Embryonic facial prominence (tissue), 1 donor: ENCODE data around the gene SHOX.
"Not testable (repeated sequence)": the region's sequence is repeated elsewhere in the genome, so short reads cannot be mapped to it uniquely, and the experiment has no call there.

Source experiments
- DNase-seq: peaks from one replicate; pipeline ENCODE4 v3.0.0-alpha.2; 2016; ENCODE audit errors: extremely low spot score

The SHOX gene

DNA sequence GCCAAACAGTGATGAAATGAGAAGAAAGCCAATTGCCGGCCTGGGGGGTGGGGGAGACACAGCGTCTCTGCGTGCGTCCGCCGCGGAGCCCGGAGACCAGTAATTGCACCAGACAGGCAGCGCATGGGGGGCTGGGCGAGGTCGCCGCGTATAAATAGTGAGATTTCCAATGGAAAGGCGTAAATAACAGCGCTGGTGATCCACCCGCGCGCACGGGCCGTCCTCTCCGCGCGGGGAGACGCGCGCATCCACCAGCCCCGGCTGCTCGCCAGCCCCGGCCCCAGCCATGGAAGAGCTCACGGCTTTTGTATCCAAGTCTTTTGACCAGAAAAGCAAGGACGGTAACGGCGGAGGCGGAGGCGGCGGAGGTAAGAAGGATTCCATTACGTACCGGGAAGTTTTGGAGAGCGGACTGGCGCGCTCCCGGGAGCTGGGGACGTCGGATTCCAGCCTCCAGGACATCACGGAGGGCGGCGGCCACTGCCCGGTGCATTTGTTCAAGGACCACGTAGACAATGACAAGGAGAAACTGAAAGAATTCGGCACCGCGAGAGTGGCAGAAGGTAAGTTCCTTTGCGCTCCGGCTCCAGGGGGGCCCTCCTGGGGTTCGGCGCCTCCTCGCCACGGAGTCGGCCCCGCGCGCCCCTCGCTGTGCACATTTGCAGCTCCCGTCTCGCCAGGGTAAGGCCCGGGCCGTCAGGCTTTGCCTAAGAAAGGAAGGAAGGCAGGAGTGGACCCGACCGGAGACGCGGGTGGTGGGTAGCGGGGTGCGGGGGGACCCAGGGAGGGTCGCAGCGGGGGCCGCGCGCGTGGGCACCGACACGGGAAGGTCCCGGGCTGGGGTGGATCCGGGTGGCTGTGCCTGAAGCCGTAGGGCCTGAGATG is at the start of gene SHOX:
Gene SHOX (plus strand): TSS at position 180 of the 885 bp plus-strand sequence. CDS start 107 bp downstream, at position 287.
- no peak for DNase-seq

- DNase-seq = no peak
Measured at GRCh38 chrX:581066-581465, 49.5 kb upstream of the SHOX start.

DNA sequence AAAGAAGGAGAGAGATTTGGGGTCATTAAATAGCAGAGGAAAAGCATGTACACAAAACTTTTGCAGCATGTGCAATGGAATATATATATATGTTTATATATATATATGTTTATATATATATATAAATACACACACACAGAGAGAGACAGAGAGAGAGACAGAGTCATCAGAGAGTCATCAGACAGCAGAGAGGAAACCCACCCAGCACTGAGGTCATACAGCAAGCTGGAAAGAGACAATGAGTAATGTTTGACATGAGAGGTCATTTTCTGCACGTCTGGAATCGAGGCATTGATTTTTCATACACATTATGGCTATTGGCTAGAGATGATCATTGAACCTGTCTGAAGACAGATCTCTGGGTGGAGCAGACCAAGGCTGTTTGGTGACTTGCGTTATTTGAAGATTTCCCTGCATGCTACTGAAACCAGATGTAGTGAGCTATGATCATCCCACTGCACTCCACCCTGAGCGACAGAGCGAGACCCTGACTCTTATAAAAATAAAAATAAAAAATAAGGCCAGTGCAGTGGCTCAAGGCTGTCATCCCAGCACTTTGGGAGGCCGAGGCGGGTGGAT is 48.8 kb upstream of the SHOX start:
- no peak for DNase-seq

- DNase-seq = no peak
Measured at GRCh38 chrX:584572-584971, 46.0 kb upstream of the SHOX start.

- DNase-seq = no peak
Measured at GRCh38 chrX:585115-585808, 45.3 kb upstream of the SHOX start.

DNA sequence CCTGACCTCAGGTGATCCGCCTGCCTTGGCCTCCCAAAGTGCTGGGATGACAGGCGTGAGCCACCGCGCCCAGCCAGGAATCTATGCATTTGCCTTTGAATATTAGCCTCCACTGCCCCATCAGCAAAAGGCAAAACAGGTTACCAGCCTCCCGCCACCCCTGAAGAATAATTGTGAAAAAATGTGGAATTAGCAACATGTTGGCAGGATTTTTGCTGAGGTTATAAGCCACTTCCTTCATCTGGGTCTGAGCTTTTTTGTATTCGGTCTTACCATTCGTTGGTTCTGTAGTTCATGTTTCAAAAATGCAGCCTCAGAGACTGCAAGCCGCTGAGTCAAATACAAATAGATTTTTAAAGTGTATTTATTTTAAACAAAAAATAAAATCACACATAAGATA is 44.2 kb upstream of the SHOX start:
- no peak for DNase-seq

DNA sequence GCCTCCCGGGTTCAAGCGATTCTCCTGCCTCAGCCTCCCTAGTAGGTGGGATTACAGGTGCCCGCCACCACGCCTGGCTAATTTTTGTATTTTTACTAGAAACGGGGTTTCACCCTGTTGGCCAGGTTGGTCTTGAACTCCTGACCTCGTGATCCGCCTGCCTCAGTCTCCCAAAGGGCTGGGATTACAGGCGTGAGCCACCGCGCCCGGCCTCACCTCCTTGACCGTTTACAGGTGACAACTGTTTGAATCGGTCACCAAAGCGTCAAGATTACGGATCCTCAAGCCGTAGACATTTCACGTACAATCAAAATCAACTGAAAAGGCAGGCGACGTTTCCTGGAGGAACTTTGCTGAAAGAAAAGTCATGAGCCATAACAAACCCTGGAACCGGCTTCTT is 41.3 kb upstream of the SHOX start:
- DNase-seq = not testable (repeated sequence)

DNA sequence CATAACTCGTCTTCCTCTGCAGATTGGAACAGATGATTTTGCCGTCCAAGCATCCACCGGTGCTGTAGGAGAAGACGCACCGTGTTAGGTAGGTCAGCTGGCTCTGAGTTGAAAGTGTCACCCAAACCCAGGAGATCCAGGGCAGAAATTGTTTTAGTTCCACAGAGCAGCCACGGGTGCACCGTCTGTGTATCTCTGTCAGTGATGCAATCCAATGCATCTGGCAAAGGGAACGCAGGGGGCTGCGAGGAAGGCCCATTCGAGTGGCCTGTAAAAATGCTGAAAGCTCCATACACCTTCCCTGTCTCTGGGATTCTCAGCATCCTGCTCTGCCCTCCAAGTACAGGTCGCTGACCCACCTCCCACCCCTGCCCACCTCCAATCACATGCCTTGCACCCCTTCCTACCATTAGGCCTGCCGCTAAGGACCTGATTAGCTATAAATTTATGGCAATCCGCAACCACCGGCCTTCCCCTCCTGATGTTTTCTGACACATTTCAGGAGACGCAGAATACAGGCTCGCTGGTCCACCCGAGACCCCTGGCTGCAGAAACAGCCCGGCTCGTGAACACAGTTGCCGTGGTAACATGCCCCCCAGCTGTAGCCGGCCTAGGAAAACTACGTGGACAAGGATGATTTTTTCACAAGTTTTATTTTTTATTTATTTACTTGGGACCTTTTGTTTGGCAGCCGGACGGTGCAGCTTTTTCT is 39.7 kb upstream of the SHOX start:
- DNase-seq = no peak

DNA sequence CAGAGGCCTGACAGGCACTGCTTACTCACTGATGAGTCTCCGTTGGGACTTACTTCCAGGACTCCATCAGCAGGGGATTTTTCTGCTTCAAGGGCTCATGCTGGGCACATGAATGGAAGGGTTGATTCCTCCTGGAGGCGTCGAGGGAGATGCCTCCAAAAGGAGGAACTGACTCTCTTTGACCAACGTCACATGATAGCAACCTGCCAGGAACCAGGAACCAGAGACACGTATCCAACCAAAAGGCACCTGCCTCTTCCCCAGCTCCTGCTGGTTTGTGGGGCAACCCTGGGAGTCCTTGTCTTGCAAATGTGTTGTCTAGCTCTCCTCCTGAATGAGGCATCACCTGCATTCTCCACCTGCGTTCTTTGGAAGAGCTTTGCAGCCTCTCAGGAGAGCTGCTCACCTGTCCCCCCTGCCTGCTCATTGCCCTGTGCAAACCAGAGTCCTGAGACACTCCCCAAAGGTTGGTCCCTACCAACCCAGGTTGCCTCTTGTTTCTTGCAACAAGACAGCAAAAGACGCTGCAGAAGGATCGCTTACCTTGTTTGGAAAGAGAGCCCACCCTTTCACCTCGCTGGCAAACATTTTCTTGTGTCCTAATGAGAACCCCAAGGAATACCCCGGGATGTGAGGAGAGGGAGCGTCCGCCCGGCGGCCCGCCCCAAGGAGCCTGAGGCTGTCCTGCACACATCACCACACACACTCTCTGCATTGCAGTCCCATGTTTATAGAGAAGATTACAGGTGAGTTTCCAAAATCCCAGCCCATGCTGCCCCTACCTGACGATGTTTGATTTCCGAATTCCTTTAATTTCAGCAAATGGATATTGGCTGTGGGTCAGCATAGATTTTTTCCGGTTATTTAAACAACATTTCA is 30.5 kb upstream of the SHOX start:
- DNase-seq = no peak

DNA sequence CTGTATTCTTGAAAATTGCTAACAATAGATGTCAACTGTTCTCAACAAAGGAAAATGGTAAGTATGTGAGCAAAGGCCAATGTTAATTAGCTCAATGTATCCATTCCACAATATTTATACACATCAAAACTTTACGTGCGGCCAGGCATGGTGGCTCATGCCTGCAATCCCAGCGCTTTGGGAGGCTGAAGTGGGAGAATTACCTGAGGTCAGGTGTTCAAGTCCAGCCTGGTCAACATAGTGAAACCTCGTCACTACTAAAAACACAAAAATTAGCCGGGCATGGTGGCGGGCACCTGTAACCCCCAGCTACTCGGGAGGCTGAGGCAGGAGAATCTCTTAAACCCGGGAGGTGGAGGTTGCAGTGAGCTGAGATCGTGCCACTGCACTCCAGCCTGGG is 27.6 kb upstream of the SHOX start:
- not testable (repeated sequence) for DNase-seq

GRCh38 chrX:604616-605015 is 26.0 kb upstream of the SHOX start:
- not testable (repeated sequence) for DNase-seq

DNA sequence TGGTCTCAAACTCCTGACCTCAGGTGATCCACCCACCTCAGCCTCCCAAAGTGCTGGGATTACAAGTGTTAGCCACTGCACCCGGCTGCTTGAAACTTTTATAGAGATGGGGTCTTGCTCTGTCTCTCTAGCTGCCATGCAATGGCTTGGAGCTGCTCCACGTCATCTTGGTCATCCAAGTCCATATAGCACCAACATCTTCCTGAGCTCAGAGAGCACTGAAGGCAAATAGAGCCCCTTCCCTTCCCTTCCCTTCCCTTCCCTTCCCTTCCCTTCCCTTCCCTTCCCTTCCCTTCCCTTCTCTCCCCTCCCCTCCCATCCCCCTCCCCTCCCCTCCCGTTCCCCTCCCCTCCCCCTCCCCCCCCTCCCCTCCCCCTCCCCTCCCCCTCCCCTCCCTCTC is 22.5 kb upstream of the SHOX start:
- not testable (repeated sequence) for DNase-seq

GRCh38 chrX:614136-614535 is 16.5 kb upstream of the SHOX start:
- no peak for DNase-seq

GRCh38 chrX:617401-617800 is 13.2 kb upstream of the SHOX start:
- DNase-seq = no peak

- DNase-seq = no peak
Measured at GRCh38 chrX:617891-618290, 12.7 kb upstream of the SHOX start.

GRCh38 chrX:618304-618703 is 12.3 kb upstream of the SHOX start:
- not testable (repeated sequence) for DNase-seq

DNA sequence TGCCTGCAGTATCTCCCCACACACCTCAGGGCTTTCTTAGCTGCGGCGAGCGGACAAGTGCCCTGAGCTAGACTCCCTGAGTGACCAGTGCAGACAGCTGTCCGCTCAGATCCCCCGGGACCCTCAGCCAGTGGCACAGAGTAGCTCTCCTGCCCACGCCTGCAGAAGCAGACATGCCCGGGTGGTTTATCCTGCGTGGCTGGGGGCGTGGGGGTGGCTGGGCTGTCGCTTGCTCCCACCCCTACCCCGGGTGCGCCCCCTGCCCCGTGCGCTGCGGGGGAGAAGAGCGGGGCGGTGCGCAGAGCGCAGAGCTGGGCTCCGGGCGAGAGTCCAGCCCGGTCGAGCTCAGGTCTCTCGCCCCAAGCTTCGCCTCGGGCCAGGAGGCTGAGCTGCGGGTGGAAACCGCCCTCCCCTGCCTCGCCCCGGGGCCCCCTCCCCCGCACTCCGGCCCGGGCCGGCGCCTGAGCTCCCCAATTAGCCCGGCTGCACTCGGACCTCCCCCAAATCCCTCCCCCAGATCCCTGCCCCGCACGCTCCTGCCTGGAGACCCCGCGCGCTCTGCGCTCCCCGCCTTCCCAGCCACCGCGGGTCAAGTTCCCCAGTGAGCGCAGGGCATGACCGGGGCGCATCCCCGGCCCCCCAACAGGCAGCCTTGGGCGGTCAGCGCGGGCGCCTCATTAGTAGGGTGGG is 11.7 kb upstream of the SHOX start:
- DNase-seq = no peak

DNA sequence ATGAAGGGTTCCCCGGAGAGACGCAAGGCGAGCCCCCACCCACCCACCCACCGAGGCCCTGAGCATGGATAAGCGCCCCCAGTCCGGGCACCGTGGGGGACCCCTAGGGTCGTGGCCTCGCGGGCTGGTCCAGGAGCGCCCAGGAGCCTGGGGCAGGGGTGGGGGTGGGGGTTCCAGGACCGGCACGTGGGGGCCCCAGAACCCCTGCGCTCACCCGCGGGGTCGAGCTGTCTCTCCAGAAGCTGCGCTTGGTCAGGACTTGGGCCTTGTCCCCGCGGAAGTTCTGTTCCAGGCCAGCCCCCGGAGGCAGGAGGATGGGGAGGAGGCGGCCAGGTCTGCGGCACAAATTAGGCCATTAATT is 11.2 kb upstream of the SHOX start:
- no peak for DNase-seq

GRCh38 chrX:619812-620531 is 10.6 kb upstream of the SHOX start:
- DNase-seq = no peak
